ENCODE data around the gene FEZ2.

The FEZ2 gene

DNA sequence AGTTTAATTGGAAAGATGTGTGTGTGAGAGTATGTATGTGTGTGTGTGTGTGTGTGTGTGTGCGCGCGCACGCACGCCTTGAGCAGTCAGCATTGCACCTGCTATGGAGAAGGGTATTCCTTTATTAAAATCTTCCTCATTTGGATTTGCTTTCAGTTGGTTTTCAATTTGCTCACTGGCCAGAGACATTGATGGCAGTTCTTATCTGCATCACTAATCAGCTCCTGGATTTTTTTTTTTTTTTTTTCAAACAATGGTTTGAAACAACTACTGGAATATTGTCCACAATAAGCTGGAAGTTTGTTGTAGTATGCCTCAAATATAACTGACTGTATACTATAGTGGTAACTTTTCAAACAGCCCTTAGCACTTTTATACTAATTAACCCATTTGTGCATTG is 48.0 kb downstream of the FEZ2 start:
- DNase-seq (ENCODE audit: low spot score) = no peak
- TF ChIP-seq, protein P1, sequence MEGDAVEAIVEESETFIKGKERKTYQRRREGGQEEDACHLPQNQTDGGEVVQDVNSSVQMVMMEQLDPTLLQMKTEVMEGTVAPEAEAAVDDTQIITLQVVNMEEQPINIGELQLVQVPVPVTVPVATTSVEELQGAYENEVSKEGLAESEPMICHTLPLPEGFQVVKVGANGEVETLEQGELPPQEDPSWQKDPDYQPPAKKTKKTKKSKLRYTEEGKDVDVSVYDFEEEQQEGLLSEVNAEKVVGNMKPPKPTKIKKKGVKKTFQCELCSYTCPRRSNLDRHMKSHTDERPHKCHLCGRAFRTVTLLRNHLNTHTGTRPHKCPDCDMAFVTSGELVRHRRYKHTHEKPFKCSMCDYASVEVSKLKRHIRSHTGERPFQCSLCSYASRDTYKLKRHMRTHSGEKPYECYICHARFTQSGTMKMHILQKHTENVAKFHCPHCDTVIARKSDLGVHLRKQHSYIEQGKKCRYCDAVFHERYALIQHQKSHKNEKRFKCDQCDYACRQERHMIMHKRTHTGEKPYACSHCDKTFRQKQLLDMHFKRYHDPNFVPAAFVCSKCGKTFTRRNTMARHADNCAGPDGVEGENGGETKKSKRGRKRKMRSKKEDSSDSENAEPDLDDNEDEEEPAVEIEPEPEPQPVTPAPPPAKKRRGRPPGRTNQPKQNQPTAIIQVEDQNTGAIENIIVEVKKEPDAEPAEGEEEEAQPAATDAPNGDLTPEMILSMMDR (IDR thresholded peaks at IDR 0.05; ENCODE audit: extremely low read depth, missing control alignments) = no peak

GRCh38 chr2:36549165-36549574 is 48.8 kb downstream of the FEZ2 start:
- TF ChIP-seq, protein P1 (IDR thresholded peaks at IDR 0.05; ENCODE audit: extremely low read depth, missing control alignments) = no peak
- no peak for DNase-seq (ENCODE audit: low spot score)

- TF ChIP-seq, protein P1 (IDR thresholded peaks at IDR 0.05; ENCODE audit: extremely low read depth, missing control alignments) = no peak
Measured at GRCh38 chr2:36547906-36548305, 50.1 kb downstream of the FEZ2 start.

DNA sequence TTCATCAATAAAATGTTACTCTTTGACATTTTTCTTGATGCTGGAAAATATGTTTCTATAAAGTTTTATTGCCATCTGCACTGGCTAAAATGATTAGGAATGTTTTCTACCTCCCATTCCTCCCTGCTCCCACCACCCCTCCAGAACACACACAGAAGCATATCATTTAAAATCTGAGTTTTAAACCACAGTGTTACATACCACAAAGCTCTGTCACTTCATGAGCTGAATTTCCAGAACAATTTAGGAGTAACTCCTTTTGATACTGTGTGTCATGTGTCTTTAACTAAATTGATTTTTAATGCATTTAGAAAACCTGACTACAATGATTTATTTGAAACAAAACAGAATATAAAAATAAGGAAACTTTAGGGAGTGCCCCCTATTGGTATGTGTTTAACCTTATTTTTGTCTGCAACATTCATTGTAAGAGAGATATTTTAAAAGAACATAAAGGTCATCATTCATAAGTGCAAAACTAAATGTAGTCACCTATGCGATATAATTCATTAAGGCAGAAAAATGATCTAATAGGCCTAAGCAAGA is 52.0 kb downstream of the FEZ2 start:
- TF ChIP-seq, protein P1 (IDR thresholded peaks at IDR 0.05; ENCODE audit: extremely low read depth, missing control alignments) = no peak
- DNase-seq (ENCODE audit: low spot score) = no peak

More at GRCh38 chr2:36547906-36548305, 50.1 kb downstream of the FEZ2 start:
- DNase-seq (ENCODE audit: low spot score) = no peak

DNA sequence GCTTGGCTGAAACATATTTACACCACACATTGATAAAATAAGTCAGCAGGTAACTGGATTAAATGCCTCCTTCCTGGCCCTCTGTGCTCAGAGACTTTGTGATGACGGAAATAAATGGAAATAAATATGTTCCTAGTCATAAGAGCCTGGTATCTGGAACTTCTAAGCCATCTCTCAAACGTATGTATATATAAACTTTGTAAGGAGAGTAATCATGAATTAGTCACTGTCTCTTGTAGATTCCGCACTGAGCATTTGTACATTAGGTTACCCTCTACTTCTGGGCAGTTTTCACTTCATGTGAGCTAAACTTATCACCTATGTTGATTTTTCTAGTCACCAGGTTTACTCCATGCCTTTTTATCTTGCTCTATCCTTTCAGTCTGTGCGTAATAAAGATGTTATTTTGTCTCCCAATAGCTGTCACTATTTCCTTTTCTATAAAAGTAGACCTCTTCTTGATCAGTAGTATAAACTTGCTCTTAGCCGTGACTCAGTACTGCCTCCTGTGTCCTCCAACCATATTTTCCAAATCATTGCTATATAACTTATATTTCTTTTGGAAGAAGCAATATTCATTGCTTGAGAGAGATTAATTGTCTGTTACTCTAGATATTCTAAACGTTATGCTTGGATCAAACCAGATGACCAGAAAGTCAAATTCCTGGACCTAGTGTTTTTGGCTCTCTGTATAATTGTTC is 53.2 kb downstream of the FEZ2 start:
- DNase-seq (ENCODE audit: low spot score) = no peak
- TF ChIP-seq, protein P1 (IDR thresholded peaks at IDR 0.05; ENCODE audit: extremely low read depth, missing control alignments) = no peak

- TF ChIP-seq, protein P1 (IDR thresholded peaks at IDR 0.05; ENCODE audit: extremely low read depth, missing control alignments) = no peak
Measured at GRCh38 chr2:36541891-36542595, 55.9 kb downstream of the FEZ2 start.

More at GRCh38 chr2:36541891-36542595, 55.9 kb downstream of the FEZ2 start:
- DNase-seq (ENCODE audit: low spot score) = no peak

Measured in GM20000 (cell line).